Trophoblast cell (in vitro differentiated cells and primary cell): ENCODE data around the gene ZNF530. TPM values are rescaled to one million over a fixed set of nuclear protein-coding genes. Genes with fewer than 3 reads are reported as not detected.

Source experiments
- DNase-seq, 2 donors: peaks; one replicate each; pipeline ENCODE4 v3.0.0-alpha.2; 2016
- H2AFZ ChIP-seq: 2 replicates; pipeline ENCODE4 v1.6.1; 2013; ENCODE audit warnings: low read length, moderate library complexity, mild to moderate bottlenecking; ENCODE audit not compliant: insufficient read depth, poor library complexity
- H2AK5ac ChIP-seq: 2 replicates; pipeline ENCODE4 v1.6.1; 2013; ENCODE audit warnings: mild to moderate bottlenecking, low read length
- H2BK120ac ChIP-seq: 2 replicates; pipeline ENCODE4 v1.6.1; 2013; ENCODE audit warnings: low read length, mild to moderate bottlenecking, moderate library complexity; ENCODE audit not compliant: insufficient read depth, poor library complexity
- H2BK12ac ChIP-seq: 2 replicates; pipeline ENCODE4 v1.6.1; 2013; ENCODE audit warnings: mild to moderate bottlenecking, low read length, moderate library complexity
- H2BK5ac ChIP-seq: 2 replicates; pipeline ENCODE4 v1.6.1; 2013; ENCODE audit warnings: low read length, low read depth, moderate library complexity, mild to moderate bottlenecking; ENCODE audit not compliant: poor library complexity
- H3K14ac ChIP-seq: 2 replicates; pipeline ENCODE4 v1.6.1; 2013; ENCODE audit warnings: mild to moderate bottlenecking, low read length
- H3K18ac ChIP-seq: 2 replicates; pipeline ENCODE4 v1.6.1; 2013; ENCODE audit warnings: mild to moderate bottlenecking, low read length
- H3K23ac ChIP-seq: 2 replicates; pipeline ENCODE4 v1.6.1; 2013; ENCODE audit warnings: low read length
- H3K27ac ChIP-seq: 2 replicates; pipeline ENCODE4 v1.5.1; 2013; ENCODE audit warnings: low read depth, mild to moderate bottlenecking, inconsistent platforms, low read length, moderate library complexity
- H3K27me3 ChIP-seq: 2 replicates; pipeline ENCODE4 v1.6.1; 2013; ENCODE audit warnings: inconsistent platforms, mild to moderate bottlenecking, low read length, moderate library complexity; ENCODE audit not compliant: insufficient read depth
- H3K36me3 ChIP-seq, 2 experiments: 1 replicate in 1 of 2; 2 replicates in 1 of 2; pipeline ENCODE4 v1.6.1; 2013; ENCODE audit warnings: low read length in 2 of 2, mild to moderate bottlenecking in 2 of 2, moderate library complexity in 1 of 2; ENCODE audit not compliant: insufficient read depth in 2 of 2, control insufficient read depth in 1 of 2
- H3K4ac ChIP-seq: 2 replicates; pipeline ENCODE4 v1.6.1; 2013; ENCODE audit warnings: low read depth, mild to moderate bottlenecking, low read length, moderate library complexity
- H3K4me1 ChIP-seq, 2 experiments: 1 replicate in 1 of 2; 2 replicates in 1 of 2; pipeline ENCODE4 v1.6.1; 2013; ENCODE audit warnings: low read length in 2 of 2, mild to moderate bottlenecking in 2 of 2, moderate library complexity in 1 of 2; ENCODE audit not compliant: insufficient read depth in 2 of 2, control insufficient read depth in 1 of 2
- H3K4me2 ChIP-seq: 2 replicates; pipeline ENCODE4 v1.6.1; 2013; ENCODE audit warnings: inconsistent platforms, mild to moderate bottlenecking, low read length, moderate library complexity
- H3K4me3 ChIP-seq: 2 replicates; pipeline ENCODE4 v1.5.1; 2013; ENCODE audit warnings: mild to moderate bottlenecking, low read depth, low read length, inconsistent platforms
- H3K79me1 ChIP-seq: one replicate; pipeline ENCODE4 v1.6.1; 2013; ENCODE audit warnings: low read length
- H3K79me2 ChIP-seq: 2 replicates; pipeline ENCODE4 v1.6.1; 2013; ENCODE audit warnings: low read length, mild to moderate bottlenecking; ENCODE audit not compliant: control insufficient read depth, insufficient read depth, poor library complexity
- H3K9ac ChIP-seq: 2 replicates; pipeline ENCODE4 v1.6.1; 2013; ENCODE audit warnings: mild to moderate bottlenecking, low read length
- H3K9me3 ChIP-seq: 2 replicates; pipeline ENCODE4 v1.6.1; 2013; ENCODE audit warnings: low read depth, mild to moderate bottlenecking, control low read depth, inconsistent platforms, low read length; ENCODE audit not compliant: insufficient read depth
- H4K12ac ChIP-seq: 2 replicates; pipeline ENCODE4 v1.6.1; 2013; ENCODE audit warnings: low read depth, mild to moderate bottlenecking, low read length, moderate library complexity
- H4K8ac ChIP-seq: 2 replicates; pipeline ENCODE4 v1.6.1; 2013; ENCODE audit warnings: low read depth, mild to moderate bottlenecking, low read length, moderate library complexity
- H4K91ac ChIP-seq: one replicate; pipeline ENCODE4 v1.6.1; 2013; ENCODE audit warnings: low read depth, mild to moderate bottlenecking, low read length, moderate library complexity
- WGBS: extraction: QIAGEN DNeasy Blood & Tissue Kit; methylation state at CpG from one replicate; pipeline ENCODE4 v1.1.7; 2013; ENCODE audit warnings: missing lambda C conversion rate; ENCODE audit not compliant: insufficient read length, insufficient coverage; ENCODE audit errors: extremely low coverage; 5-methylcytosine and 5-hydroxymethylcytosine counted together
- polyA plus RNA-seq: library from polyadenylated mRNA; stranded (reverse); fragments of 200-250 nt; gene quantifications from 2 replicates; pipeline ENCODE4 v1.2.3, GENCODE V29; 2013

Gene ZNF530
- polyA plus RNA-seq: 3.9 and 4.5 TPM in 2 replicates

DNA sequence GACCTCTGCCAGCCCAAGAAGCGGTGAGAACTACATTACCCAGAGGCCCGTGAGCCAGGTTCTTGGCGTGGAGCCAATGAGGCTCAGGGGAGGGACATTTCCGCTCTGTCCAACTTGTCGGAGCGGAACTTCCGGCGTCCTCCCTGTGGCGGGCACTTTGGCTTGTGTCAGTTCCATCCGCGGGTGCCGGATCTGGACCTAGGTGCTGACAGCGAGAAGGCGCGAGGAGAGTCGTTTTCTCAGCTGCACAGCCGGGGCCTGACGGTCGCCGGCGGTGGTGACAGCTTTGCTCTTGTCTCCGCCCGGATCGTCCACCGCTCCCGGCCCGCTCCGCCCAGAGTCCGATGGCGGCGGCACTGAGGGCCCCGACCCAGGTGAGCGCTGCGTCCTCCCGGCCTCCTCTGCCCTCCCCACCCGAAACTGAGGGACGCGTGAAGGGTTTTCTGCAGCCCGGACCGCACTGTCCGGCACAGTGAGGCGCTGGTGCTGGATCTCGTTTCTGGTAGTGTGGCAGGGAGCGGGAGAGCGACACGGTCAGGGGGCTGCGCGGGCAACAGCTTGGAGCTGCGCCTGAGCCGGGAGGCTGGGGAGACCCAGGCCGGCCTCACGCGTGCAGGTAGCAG is at the start of gene ZNF530:
Gene ZNF530, plus strand, starts transcription at position 125 of the 623 bp plus-strand sequence. CDS start 4,461 bp downstream, outside the sequence.
- H4K8ac ChIP-seq: peak within 1 kb of the TSS; percentile 72
- no peak within 1 kb of the TSS for H2BK12ac ChIP-seq
- peak within 1 kb of the TSS; percentile 91 for H3K4me3 ChIP-seq
- peak within 1 kb of the TSS; percentile 50 for H3K9ac ChIP-seq
- no peak within 1 kb of the TSS for H2BK120ac ChIP-seq
- no peaks in the 10 kb centered on the region for H3K79me1 ChIP-seq
- H3K27ac ChIP-seq: no peak within 1 kb of the TSS
- H3K27me3 ChIP-seq: no peaks in the 10 kb centered on the region
- no peak within 1 kb of the TSS for H3K23ac ChIP-seq
- H3K4ac ChIP-seq: no peak within 1 kb of the TSS
- peak within 1 kb of the TSS; percentile 5 for H3K14ac ChIP-seq
- H3K18ac ChIP-seq: peak within 1 kb of the TSS; percentile 28
- peak within 1 kb of the TSS; percentile 77 for H2AFZ ChIP-seq
- peaks cover 0 to 5% of the 10 kb centered on the region in 2 experiments for H3K36me3 ChIP-seq
- peak within 1 kb of the TSS; percentile 96 for H3K4me2 ChIP-seq
- H4K91ac ChIP-seq: no peak within 1 kb of the TSS
- no CpG with 5 or more reads among the region's 53 CpGs for WGBS
- H3K79me2 ChIP-seq: peaks cover 4% of the 10 kb centered on the region
- peaks cover 5 to 10% of the 10 kb centered on the region in 2 experiments for H3K4me1 ChIP-seq
- peak within 1 kb of the TSS; percentile 4 for H4K12ac ChIP-seq
- H2AK5ac ChIP-seq: no peak within 1 kb of the TSS
- H3K9me3 ChIP-seq: no peaks in the 10 kb centered on the region
- peak; percentile 85 to 97 for DNase-seq
- no peak within 1 kb of the TSS for H2BK5ac ChIP-seq

DNA sequence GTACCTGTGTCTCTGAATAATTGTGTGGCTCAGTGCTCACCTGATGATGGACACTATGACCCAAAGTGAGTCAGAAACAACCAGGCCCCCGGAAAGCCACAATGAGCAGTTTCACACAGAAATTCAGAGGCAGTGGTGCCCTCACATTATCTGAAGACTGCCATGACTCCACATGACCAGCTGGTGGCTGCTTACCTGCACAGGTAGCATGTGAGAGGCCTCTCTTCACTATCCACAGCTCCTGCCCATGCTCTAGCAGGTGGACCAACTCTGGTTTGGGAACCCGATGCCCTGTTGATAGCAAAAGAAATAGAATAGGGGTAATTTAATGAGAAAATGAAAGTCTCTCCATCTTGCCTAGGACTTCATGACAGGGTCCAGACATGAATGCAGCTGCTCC is 47.3 kb upstream of the ZNF530 start:
- no peak overlapping the region for H4K8ac ChIP-seq

DNA sequence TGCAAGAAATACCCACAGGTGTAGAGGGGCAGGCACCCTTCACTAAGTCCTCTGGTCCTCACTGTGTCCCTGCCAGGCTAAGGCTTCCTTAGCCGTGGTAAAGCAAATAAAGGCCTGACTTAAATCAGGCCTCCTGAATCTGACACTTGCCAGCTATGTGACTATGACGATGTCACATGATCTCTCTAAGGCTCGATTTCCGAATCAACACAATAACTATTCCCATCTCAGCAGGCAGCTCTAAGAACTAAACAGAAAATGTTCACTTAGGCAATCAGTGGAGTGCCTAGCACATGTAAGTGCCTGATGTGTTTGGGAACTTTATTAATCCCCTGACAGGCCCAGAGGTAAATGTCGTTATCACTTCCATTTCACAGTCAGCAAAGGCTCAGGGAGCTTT is 42.0 kb upstream of the ZNF530 start:
- H3K27ac ChIP-seq: no peak overlapping the region
- peaks cover 2 to 7% of the 10 kb centered on the region in 2 experiments for H3K4me1 ChIP-seq
- no peak overlapping the region for H4K8ac ChIP-seq
- H3K79me2 ChIP-seq: peaks cover 5% of the 10 kb centered on the region
- no peaks in the 10 kb centered on the region for H3K27me3 ChIP-seq
- H2BK12ac ChIP-seq: no peak overlapping the region
- H3K4ac ChIP-seq: no peak overlapping the region
- H3K36me3 ChIP-seq: peaks cover 10 to 29% of the 10 kb centered on the region in 2 experiments
- DNase-seq: no peak
- no peak overlapping the region for H4K12ac ChIP-seq
- no CpG with 5 or more reads among the region's 5 CpGs for WGBS
- H2AK5ac ChIP-seq: no peak overlapping the region
- H3K4me2 ChIP-seq: no peak overlapping the region
- no peak overlapping the region for H3K18ac ChIP-seq
- no peak overlapping the region for H2BK120ac ChIP-seq
- no peak overlapping the region for H2BK5ac ChIP-seq
- H3K79me1 ChIP-seq: peaks cover 5% of the 10 kb centered on the region
- peaks cover 7% of the 10 kb centered on the region for H3K9me3 ChIP-seq
- no peak overlapping the region for H3K4me3 ChIP-seq
- H3K14ac ChIP-seq: no peak overlapping the region
- no peak overlapping the region for H3K23ac ChIP-seq
- no peak overlapping the region for H4K91ac ChIP-seq
- no peak overlapping the region for H2AFZ ChIP-seq
- no peak overlapping the region for H3K9ac ChIP-seq

More for the DNA sequence above, 47.3 kb upstream of the ZNF530 start:
- H3K14ac ChIP-seq: no peak overlapping the region
- no peaks in the 10 kb centered on the region for H3K27me3 ChIP-seq
- no peak overlapping the region for H2BK12ac ChIP-seq
- no peak overlapping the region for H3K27ac ChIP-seq
- H3K18ac ChIP-seq: no peak overlapping the region
- WGBS: no CpG with 5 or more reads among the region's 2 CpGs
- H3K9me3 ChIP-seq: peaks cover 6% of the 10 kb centered on the region
- H3K4ac ChIP-seq: no peak overlapping the region
- no peak overlapping the region for H2BK5ac ChIP-seq
- no peak overlapping the region for H3K23ac ChIP-seq
- H3K9ac ChIP-seq: no peak overlapping the region
- H4K91ac ChIP-seq: no peak overlapping the region
- no peak overlapping the region for H3K4me2 ChIP-seq
- no peaks in the 10 kb centered on the region for H3K4me1 ChIP-seq
- H3K79me1 ChIP-seq: no peaks in the 10 kb centered on the region
- H3K36me3 ChIP-seq: peaks cover 26 to 55% of the 10 kb centered on the region in 2 experiments
- H3K79me2 ChIP-seq: no peaks in the 10 kb centered on the region
- H3K4me3 ChIP-seq: no peak overlapping the region
- DNase-seq: no peak
- H2AFZ ChIP-seq: no peak overlapping the region
- no peak overlapping the region for H4K12ac ChIP-seq
- H2BK120ac ChIP-seq: no peak overlapping the region
- H2AK5ac ChIP-seq: no peak overlapping the region

DNA sequence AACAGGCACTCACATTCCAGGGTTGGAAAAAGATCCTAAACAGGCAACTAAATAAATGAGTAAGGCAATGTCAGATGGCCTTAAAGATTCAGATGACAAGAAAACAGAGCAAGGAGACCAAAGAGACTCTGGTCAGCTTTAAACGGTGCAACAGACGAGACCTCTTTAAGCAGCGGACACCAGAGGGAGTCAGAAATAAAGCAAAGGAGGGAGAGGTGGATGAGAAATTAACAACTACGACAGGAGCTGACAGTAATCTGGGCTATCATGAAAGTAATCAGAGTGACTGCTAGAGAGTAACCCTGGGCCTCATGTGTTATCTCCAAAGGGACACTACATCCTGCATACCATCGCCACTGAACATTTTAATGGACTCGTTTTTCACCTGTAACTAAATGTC is 41.2 kb upstream of the ZNF530 start:
- Histone ChIP-seq H3K9ac (no peak overlapping the region), H2BK5ac (no peak overlapping the region), H3K23ac (no peak overlapping the region), H2AFZ (no peak overlapping the region), H2AK5ac (no peak overlapping the region), H3K18ac (no peak overlapping the region), H3K4me2 (peak overlapping the region; percentile 63), H3K36me3 (peaks cover 10 to 22% of the 10 kb centered on the region in 2 experiments), H3K4ac (no peak overlapping the region), H3K79me2 (peaks cover 5% of the 10 kb centered on the region), H4K91ac (no peak overlapping the region), H3K27ac (no peak overlapping the region), H3K4me3 (no peak overlapping the region), H2BK120ac (no peak overlapping the region), H3K79me1 (peaks cover 5% of the 10 kb centered on the region), H2BK12ac (no peak overlapping the region), H4K8ac (no peak overlapping the region), H4K12ac (no peak overlapping the region), H3K9me3 (peaks cover 8% of the 10 kb centered on the region), H3K14ac (no peak overlapping the region), H3K4me1 (peaks cover 2 to 7% of the 10 kb centered on the region in 2 experiments), H3K27me3 (no peaks in the 10 kb centered on the region)
- DNase-seq: no peak
- no CpG with 5 or more reads among the region's 6 CpGs for WGBS
